NOMO-1 (cell line): Measurements from ENCODE around the gene CLECL1.

Experiments
- DNase-seq, 2 experiments: peaks; one replicate each; lab custom pipeline; 2025; ENCODE audit not compliant: unreplicated experiment in 2 of 2; lab: John Stamatoyannopoulos, UW

The CLECL1 gene

DNA sequence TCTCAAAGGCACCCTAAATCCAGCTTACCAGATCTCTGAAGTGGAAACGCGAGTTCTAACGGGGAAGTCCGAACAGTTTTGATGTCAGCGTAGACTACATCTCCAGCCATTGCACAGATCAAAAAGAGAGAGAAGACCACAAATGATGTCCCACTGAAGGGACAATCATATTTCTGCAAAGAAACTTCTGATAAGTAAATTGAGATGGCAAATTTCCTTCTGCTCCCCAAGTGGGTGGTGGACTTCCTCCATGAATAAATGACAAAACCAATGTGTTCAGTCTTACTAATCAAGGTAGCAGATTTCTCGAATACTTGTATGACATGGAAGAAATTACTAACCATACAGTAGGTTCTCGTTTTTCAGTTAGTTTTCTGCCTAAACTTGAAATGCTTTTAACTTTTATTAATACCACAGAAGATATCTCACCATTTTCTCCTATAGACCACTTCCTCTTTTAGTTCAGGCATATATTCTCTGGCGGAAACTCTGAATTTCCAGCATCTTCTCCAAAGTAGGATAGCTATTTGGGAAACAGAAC is at the start of gene CLECL1:
TSS of gene CLECL1 (minus strand) at position 177 of the 541 bp plus-strand sequence.
- peak in 1 of 2 experiments; percentile 74 for DNase-seq

DNA sequence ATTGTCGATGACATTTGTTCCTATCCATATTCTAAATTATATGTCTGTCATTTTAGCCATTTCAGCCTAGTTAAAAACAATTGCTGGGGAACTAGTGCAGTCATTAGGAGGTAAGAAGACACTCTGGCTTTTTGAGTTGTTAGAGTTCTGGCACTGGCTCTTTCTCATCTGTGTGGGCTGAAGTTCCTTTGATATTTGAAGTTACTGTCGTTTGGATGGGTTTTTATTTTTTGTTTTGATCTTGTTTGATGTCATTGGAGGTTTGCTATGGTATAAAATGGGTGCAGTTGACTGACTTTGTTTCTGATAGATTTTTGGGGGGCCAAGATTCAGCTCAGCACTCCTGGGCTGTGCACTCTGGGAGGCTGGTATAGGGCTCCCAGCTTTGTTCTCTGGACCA is 48.5 kb upstream of the CLECL1 start:
- DNase-seq, result no peak

DNA sequence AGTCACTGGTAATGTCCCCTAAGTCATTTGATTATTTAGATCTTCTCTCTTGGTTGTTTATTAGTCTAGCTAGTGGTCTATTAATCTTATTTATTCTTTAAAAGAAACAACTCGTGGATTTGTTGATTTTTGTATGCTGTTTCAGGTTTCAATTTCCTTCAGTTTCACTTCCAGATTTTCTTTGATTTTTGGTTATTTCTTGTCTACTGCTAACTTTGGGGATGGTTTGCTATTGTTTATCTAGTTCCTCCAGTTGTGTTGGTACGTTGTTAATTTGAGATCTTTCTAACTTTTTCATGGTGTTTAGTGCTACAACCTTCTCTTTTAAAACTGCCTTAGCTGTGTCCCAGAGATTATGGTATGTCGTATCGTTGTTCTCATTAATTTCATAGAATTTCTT is 46.3 kb upstream of the CLECL1 start:
- peak in 1 of 2 experiments; percentile 48 for DNase-seq

DNA sequence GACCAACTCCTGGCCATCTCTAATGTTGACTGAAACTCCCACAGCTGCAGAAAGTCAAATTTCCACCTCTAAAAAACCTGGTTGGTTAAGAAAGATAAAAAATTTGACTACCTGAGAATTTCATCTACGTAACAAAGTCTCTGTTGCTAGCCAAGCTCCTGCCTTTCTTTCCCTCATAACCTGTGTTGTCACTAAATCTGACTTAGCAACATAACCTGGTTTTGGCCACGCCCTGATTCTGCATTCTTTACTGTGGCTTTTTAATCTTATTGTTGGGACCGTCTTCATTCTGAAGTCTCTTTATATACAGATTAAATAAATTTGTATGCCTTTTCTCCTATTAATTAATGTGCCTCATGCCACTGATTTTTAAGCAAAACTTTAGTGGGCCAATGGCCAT is 43.9 kb upstream of the CLECL1 start:
- no peak for DNase-seq

DNA sequence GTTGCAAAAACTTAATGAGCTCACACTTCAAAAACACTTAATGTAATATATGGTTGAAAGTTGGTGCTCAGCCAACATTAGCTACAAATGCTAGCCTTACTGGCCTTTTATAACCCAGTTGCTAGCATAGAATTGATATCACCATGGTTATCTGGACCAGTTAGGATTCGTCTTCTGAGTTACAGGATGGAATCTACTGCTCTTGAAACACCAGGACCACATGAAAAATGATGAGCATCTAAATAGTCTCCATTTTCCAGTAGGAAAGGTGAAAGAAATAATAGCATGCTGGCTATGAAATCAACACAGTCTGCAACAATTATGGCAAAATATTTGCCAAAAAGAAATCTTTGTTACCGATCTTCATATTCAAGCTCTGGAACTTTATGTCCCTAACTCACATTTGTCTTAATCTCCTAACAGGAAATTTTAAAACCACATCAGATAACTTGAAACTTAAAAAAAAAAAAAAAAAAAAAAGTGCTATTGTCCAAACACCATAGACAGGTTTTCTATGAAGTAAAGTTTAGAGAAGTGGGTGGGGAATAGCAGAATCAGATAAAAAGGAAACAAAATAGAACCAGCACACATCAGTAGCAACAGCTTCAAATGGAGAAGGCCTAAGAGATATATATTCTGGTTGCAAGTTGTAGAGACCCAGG is 40.5 kb upstream of the CLECL1 start:
- DNase-seq, result no peak

DNA sequence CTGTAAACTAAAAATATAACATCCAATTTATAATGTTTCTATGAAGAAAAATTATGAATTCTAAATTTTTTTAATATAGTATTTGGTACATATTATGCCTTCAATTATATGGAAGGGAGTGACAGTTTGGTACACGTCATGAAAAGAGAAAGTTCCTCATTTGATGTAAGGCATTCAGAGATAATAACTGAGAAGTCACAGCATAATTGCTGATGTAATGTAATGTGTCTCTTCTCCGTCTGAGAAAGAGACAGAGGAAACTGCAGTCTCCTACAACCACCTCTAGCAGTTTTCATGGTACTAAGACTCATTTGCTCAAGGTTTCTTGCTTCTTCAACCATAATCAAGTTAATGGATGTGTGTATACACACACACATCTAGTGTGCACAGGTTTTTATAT is 30.1 kb upstream of the CLECL1 start:
- DNase-seq, result peak in 1 of 2 experiments; percentile 91

DNA sequence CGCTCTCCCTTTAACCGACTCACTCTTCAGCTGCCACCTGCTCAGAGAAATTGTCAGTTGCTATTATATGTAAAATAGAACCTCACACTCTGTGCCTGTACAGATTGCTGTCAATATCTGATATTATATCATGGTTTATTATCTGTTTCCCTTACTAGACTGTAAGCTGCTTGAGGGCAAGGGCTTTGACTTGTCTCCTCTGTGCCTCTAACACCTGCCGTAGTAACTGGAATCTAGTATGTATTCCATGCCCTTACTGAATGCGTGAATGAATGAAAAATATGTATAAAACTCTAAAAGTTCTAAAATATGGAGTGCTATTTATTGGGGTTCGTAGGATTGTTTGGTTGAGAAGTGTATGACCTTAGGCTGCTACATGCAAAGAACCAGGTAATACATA is 29.5 kb upstream of the CLECL1 start:
- DNase-seq, result no peak

DNA sequence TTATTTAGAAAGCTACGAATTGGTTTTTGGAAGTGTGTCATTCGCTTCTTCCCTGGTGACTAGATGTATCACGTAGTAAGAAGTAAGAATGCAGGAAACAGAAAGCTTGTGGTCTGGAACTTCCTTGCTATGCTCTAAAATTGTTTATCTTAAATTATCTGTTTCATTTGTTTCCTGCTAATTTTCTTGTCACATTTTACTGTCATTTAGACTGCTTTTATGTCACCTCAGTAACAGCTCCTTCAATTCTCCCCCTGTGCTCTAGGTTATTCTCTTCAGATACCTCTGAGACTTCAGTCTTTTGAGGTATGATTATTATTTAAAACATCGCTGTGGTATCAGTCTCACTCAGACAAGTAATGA is 28.5 kb upstream of the CLECL1 start:
- peak; percentile 26 to 75 for DNase-seq

DNA sequence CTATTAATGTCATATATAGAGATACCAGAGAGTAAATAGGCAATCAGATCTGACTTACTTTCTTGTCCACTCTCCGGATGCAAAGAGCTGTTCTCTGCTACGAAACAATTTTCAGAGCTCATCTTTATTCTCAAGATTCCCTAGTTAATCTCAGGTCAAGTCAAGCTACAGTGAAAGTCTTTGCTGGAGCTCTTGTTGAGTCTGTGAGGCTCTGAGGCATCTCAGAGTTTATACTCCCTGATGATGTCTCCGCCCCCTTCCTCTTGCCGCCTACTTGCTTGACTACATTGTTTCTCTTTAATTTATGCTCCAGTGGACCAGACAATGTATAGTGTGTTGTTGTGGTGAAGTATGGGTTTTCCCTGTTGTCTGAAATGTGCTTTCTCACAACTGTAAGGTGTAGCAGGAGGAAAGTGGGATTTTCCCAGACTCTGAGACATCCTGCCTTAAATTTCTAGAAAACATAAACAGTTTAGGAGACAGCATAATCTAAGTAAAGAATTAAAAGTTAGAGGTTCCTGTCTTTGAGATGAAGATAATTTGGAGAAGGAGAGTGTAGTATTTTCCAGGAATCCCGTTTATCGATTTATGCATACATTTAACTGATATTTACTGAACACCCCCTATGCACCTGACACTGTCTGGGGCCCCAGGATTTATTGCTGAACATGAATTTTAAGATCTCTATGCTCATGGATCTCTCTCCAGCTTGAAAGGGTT is 28.0 kb upstream of the CLECL1 start, which contains the start of gene CD69:
TSS of gene CD69 (minus strand) at position 203 of the 720 bp plus-strand sequence. CDS start at position 122, 81 bp downstream.
- DNase-seq, result peak; percentile 60 to 71

DNA sequence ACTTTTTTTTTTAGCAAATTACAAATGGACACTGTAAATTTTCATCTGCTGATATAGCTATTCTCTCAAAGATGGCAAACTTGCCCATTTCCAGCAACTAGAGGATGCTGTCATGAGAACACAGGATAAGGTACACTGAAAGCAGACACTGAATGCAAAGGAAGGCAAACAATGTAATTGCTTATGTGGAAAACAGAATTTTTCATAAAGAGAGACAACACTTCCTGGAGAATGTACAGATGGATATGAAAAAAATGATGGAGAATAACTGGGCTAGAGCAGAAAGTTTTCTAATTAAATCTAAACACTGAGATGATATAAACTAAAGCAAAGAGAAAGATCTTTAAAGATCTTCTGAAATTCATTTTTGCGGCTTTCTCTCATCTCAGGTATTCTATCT is 27.2 kb upstream of the CLECL1 start:
- no peak for DNase-seq

DNA sequence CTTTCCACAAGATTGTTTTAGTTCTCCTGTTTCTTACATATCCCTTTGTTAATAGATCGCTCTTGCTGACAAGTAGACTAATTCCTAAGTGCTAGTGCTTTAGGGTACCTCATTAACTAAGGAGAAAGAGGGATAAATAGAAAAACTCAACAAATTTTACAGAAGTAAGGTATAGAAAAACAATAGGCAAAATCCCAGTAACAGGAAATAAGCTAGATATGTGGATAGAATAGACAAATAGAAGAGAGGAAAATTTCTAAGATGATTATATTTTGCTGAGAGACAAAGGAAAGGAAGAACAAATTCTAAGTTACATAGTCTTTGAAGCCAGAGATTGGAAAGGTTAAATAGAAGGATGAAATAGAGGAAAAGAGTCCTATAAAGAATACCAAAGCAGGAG is 26.8 kb upstream of the CLECL1 start:
- DNase-seq, result no peak

DNA sequence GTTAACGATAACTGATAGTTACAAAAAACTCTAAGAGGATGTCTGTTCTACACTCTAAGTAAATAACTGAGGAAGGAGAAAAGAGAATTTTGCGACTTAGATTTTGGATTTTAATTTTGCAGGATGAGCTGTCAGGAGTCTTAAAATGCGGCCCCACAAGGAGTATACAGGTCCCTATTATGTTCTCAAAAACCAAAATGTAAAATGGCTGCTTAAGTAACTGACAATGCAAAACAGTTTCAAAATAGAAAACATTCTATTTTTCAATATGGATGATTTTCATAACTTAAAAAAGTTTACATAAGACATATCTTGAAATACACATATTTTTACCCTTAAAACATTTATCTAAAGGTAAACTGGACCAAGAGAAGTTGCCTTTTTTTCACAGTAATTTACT is 25.2 kb upstream of the CLECL1 start:
- no peak for DNase-seq

DNA sequence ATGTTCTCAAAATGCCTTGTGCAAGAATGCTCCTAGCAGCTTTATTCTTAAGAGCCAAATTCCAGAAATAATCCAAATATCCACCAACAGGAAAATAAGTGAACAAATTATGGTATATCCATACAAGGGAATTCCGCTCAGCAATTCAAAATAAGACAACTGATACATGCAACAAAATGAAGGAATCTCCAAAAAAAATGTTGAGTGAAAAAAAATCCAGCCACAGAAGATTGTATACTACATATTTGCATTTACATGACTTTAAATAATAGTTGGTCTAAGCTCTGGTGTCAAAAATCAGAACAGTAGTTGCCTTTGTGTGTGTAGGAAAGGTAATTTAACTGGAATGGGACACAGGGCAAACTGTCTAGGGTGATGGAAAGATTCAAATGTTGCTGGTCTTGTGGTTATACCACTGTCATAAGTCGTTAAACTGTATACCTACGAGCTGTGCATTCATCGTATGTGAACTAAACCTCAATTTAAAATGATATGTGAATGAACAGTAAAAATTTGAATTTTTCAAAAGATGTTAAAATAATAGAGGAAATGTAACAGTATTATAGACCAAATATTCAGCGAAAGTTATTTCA is 24.6 kb upstream of the CLECL1 start:
- DNase-seq, result no peak

DNA sequence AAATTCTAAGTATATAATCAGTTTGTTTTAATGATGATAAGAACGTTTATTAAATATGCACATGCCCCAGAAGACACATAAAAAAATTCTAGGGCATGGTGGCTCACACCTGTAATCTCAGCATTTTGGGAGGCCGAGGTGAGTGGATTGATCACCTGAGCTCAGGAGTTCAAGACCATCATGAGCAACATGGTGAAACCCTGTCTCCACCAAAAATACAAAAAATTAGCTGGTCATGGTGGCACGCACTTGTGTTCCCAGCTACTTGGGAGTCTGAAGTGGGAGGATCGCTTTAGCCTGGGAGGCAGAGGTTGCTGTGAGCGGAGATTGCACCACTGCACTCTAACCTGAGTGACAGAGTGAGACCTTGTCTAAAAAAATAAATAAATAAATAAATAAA is 23.8 kb upstream of the CLECL1 start:
- DNase-seq, result no peak

DNA sequence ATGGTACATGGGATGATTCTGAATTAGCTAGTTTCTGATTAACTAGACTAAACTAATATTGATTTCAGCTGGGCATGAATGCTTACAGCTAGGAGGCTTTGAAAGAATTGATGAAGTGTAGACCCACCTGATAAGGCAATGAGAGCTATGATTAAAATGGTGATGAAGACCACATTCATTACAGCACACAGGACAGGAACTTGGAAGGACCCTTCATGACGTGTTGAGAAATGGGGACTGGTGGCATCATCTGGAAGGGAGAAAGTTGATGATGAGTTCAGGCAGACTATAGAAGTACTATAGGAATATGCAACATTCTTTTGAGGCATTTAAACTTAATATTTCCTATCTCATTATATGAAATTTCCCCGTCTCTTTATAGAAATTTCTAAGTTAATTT is 23.3 kb upstream of the CLECL1 start:
- DNase-seq, result no peak

DNA sequence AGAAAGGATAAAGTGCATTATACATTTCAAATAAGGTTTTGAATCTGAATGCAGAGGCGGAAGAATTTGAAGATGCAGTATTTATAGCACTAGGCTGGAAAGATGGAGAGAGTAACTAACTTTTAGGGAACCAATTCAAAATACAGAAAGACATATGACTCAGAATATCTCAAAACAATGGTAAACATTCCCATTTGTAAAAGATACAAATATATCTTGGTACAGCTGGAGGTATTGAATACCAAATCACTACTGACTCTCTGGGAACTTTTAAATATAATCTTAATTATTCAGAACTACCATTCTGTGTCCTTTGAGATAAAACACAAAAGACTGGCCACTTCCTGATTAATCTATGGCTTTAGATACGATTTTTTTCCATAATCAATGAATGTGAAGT is 22.7 kb upstream of the CLECL1 start:
- no peak for DNase-seq

DNA sequence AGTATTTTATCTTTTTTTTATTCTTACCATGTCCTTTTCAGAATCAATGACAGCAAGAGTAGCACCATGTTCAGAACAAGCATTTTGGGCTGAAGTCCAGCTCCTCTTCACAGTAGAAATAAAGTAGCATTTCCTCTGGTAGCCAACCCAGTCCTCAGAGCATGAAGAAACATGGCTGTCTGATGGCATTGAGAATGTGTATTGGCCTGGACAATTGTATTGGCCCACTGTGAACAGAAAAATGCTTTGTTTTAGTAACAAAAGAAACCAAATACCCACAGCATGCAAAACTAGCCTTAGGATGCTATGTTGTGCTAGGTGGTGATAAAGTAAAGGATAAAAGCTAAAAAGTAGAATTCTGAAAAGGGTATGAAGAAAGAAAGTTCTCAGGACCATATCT is 22.1 kb upstream of the CLECL1 start:
- DNase-seq, result no peak

DNA sequence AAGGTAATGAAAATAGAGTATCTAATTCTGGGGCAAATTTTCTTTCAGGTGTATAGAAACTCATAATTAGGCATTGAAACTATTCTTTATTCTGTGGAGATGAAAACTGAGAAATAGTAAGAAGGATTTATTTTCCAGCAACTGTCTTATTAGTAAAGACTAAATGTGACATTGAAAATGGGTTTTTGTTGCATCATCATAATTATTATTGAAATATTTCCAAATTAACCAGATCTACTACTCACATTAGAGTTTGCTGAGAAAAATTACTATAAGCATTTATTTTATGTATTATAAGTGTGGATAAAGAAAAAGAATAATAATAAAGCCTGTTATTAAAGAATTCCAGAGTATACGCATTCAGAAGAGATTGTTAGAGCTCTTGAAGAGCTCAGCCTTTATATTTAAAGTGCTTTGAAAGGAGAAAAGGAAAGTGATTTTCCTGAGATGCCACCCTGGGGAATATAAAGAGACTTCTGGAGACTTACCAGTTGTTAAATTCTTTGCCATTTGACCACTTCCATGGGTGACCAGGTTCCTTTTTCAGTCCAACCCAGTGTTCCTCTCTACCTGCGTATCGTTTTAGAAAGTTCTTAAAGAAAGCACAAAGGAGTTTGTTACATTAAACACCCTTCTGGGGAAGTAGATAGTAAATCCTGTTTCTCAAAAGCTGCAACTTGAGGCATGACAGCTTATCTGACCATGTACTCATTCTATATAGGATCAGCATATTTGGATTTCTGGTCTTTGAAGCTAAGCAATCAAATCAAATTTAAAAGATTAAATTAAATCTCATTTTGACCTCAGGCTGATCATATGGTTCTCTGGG is 21.4 kb upstream of the CLECL1 start:
- DNase-seq, result no peak

DNA sequence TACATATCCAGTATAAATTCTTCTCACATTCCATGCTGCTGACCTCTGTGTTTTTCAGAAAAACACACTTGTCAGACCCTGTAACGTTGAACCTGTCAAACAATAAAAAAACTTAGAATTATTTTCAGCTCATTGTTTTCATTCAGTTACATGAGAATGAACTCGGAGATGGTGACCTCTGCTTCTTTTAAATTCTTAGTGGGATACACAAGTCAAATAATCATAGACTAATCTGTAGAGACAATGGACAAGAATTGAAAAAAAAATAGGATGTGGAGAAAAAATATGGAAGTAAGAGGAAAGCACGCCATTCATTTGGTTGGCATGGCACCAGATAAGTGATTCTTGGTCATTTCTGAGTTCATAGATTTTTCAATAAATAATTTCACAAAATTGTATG is 20.6 kb upstream of the CLECL1 start:
- no peak for DNase-seq

DNA sequence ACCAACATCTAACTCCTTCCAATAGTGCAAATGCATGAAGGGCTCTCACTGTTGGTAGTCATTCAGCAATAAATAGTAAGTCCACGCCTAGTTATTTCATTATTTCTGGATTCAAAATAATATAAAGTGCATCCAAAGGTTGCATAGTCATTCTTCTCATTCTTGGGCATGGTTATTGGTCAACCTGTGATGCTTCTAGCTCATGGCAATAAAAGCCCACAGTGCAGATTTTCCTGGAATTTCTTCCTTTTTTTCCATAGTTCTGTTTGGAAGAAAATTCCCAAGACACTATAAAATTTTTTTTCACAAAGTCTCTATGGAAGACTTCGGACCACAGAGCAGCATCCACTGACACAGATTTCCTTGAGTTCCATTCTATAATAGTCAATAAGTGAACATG is 20.2 kb upstream of the CLECL1 start:
- no peak for DNase-seq
